Uterus (tissue), 4 donors: ENCODE measurements around the gene CAPZA3. TPM values are rescaled to one million over a fixed set of nuclear protein-coding genes. Genes with fewer than 3 reads are reported as not detected.

Source experiments
- DNase-seq, 2 donors: peaks; one replicate each; pipeline ENCODE4 v3.0.0-alpha.2; 2019 to 2020
- H3K27ac ChIP-seq, 2 donors: fragments of 200-600 bp; sonication (generic); 1 replicate in 1 of 2; 2 replicates in 1 of 2; pipeline ENCODE4 v1.5.1; 2016 to 2018
- H3K27me3 ChIP-seq, 2 donors: fragments of 200-600 bp; sonication (generic); one replicate each; pipeline ENCODE4 v1.5.1; 2018 to 2019; ENCODE audit warnings: control low read depth in 1 of 2
- H3K36me3 ChIP-seq, 2 donors: fragments of 200-600 bp; sonication (generic); one replicate each; pipeline ENCODE4 v1.5.1; 2019; ENCODE audit warnings: control low read depth in 1 of 2
- H3K4me1 ChIP-seq, 2 donors: fragments of 200-600 bp; sonication (generic); one replicate each; pipeline ENCODE4 v1.5.1; 2018 to 2019; ENCODE audit warnings: control low read depth in 1 of 2
- H3K4me3 ChIP-seq, 2 donors: fragments of 200-600 bp; sonication (generic); 1 replicate in 1 of 2; 2 replicates in 1 of 2; pipeline ENCODE4 v1.5.1; 2018 to 2019; ENCODE audit warnings: mild to moderate bottlenecking in 1 of 2
- H3K9me3 ChIP-seq, 2 donors: fragments of 200-600 bp; sonication (generic); one replicate each; pipeline ENCODE4 v1.5.1; 2019; ENCODE audit warnings: control low read depth in 1 of 2
- POLR2A ChIP-seq, 2 donors: fragments of 450-650 bp; IDR thresholded peaks; one replicate each; pipeline ENCODE4 v1.6.1; 2016; ENCODE audit warnings: antibody characterized with exemption in 2 of 2, mild to moderate bottlenecking in 1 of 2, moderate library complexity in 1 of 2
- intact Hi-C: fragments of 100-400 bp; cut with DNase I; formaldehyde crosslinking; loops from one replicate; pipeline ENCODE4 v1.15.1; 2023; ENCODE audit warnings: low total_unique reads
- total RNA-seq, 4 donors: library from RNA; depleted of rRNA in 3 of 4; stranded (reverse); fragments of >200 nt in 3 of 4; gene quantifications; one replicate each; pipeline versions ENCODE4 v1.1.0 to v1.2.4, GENCODE V29; 2014 to 2023
- TF ChIP-seq, protein P1 (sequence below), 4 experiments: fragments of 200-600 bp in 2 of 4; fragments of 450-650 bp in 2 of 4; sonication (generic) in 2 of 4; IDR thresholded peaks; one replicate each; pipeline ENCODE4 v1.5.1; 2016 to 2019; ENCODE audit warnings: antibody characterized with exemption in 4 of 4, mild to moderate bottlenecking in 2 of 4, moderate library complexity in 1 of 4
- donor health status: DM: yes; HTN: yes; CAD: no.

Gene CAPZA3
- total RNA-seq, 4 donors from 2014 or later, result 0.35 TPM; not detected in 3

DNA sequence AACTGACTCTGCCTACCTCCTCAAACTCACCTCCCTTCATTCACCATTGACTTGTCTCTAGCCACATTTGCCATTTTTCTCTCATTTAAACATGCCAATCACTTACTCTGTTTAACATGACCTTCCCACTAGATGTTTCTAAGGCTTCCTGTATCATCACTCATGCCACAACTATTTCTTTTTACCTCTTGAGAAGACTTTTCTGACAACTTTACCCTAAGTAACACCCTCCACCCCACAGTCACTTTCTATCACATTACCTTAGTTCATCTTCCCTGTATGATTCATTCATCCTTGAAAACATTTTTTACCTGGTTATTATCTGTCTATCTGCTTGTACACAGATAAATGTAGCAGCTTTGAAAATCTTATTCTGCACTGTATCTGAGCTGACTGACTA lies 19.5 kb upstream of the CAPZA3 start:
- no peak for DNase-seq
- TF ChIP-seq, protein P1, sequence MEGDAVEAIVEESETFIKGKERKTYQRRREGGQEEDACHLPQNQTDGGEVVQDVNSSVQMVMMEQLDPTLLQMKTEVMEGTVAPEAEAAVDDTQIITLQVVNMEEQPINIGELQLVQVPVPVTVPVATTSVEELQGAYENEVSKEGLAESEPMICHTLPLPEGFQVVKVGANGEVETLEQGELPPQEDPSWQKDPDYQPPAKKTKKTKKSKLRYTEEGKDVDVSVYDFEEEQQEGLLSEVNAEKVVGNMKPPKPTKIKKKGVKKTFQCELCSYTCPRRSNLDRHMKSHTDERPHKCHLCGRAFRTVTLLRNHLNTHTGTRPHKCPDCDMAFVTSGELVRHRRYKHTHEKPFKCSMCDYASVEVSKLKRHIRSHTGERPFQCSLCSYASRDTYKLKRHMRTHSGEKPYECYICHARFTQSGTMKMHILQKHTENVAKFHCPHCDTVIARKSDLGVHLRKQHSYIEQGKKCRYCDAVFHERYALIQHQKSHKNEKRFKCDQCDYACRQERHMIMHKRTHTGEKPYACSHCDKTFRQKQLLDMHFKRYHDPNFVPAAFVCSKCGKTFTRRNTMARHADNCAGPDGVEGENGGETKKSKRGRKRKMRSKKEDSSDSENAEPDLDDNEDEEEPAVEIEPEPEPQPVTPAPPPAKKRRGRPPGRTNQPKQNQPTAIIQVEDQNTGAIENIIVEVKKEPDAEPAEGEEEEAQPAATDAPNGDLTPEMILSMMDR (IDR thresholded peaks at IDR 0.05), result no peak
- TF ChIP-seq POLR2A (IDR thresholded peaks at IDR 0.05), result no peak
- Histone ChIP-seq H3K9me3 (no peaks in the 10 kb centered on the region), H3K4me1 (no peaks in the 10 kb centered on the region), H3K27me3 (no peaks in the 10 kb centered on the region), H3K36me3 (no peaks in the 10 kb centered on the region), H3K27ac (no peak overlapping the region), H3K4me3 (no peak overlapping the region)
- intact Hi-C loops, result no loop called here

- intact Hi-C loops, result no loop called here
- no peaks in the 10 kb centered on the region for H3K36me3 ChIP-seq
Observed at GRCh38 chr12:18719922-18720510, 17.9 kb upstream of the CAPZA3 start.

GRCh38 chr12:18720690-18721089 lies 17.2 kb upstream of the CAPZA3 start:
- no peaks in the 10 kb centered on the region for H3K9me3 ChIP-seq
- H3K4me1 ChIP-seq, result no peaks in the 10 kb centered on the region
- no peak overlapping the region for H3K4me3 ChIP-seq
- no peaks in the 10 kb centered on the region for H3K36me3 ChIP-seq
- DNase-seq, result no peak
- no peak for TF ChIP-seq POLR2A (IDR thresholded peaks at IDR 0.05)
- H3K27ac ChIP-seq, result no peak overlapping the region
- intact Hi-C loops, result no loop called here
- H3K27me3 ChIP-seq, result no peaks in the 10 kb centered on the region

More at GRCh38 chr12:18719922-18720510, 17.9 kb upstream of the CAPZA3 start:
- Histone ChIP-seq H3K4me3 (no peak overlapping the region), H3K9me3 (no peaks in the 10 kb centered on the region), H3K27ac (no peak overlapping the region), H3K4me1 (no peaks in the 10 kb centered on the region), H3K27me3 (no peaks in the 10 kb centered on the region)
- TF ChIP-seq, protein P1 (IDR thresholded peaks at IDR 0.05), result no peak
- TF ChIP-seq POLR2A (IDR thresholded peaks at IDR 0.05), result no peak
- DNase-seq, result no peak

- Histone ChIP-seq H3K4me3 (no peak overlapping the region), H3K9me3 (no peaks in the 10 kb centered on the region), H3K36me3 (no peaks in the 10 kb centered on the region), H3K27me3 (no peaks in the 10 kb centered on the region), H3K4me1 (no peaks in the 10 kb centered on the region), H3K27ac (no peak overlapping the region)
- DNase-seq, result no peak
- intact Hi-C loops, result no loop called here
- TF ChIP-seq, protein P1 (IDR thresholded peaks at IDR 0.05), result no peak
- no peak for TF ChIP-seq POLR2A (IDR thresholded peaks at IDR 0.05)
Observed at GRCh38 chr12:18721452-18721851, 16.5 kb upstream of the CAPZA3 start.

DNA sequence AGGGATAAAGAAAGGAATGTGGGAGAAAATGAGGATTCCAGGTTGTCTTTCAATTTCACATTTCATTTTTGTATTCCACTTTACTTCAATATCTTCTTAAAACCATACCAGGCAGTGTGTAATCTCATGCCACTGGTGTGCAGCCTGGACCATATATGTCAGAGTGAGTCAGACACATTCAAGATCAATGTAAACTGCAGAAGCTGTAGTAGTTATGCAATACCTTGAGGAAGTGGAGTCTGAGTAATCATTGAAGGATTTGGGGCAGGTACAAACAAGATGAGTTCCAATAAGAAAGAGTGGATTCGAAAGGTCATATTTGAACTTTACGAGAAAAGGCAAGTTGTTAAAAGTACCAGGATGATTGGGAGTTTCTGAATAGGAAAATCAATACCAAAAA lies 14.2 kb upstream of the CAPZA3 start:
- TF ChIP-seq, protein P1 (IDR thresholded peaks at IDR 0.05), result no peak
- no peak for TF ChIP-seq POLR2A (IDR thresholded peaks at IDR 0.05)
- intact Hi-C loops, result no loop called here
- DNase-seq, result no peak

GRCh38 chr12:18731156-18731555 lies 6.8 kb upstream of the CAPZA3 start:
- no peaks in the 10 kb centered on the region for H3K9me3 ChIP-seq
- no peaks in the 10 kb centered on the region for H3K27me3 ChIP-seq
- H3K36me3 ChIP-seq, result no peaks in the 10 kb centered on the region
- no peak overlapping the region for H3K27ac ChIP-seq
- no peaks in the 10 kb centered on the region for H3K4me1 ChIP-seq
- TF ChIP-seq POLR2A (IDR thresholded peaks at IDR 0.05), result no peak
- intact Hi-C loops, result no loop called here
- no peak for DNase-seq
- no peak overlapping the region for H3K4me3 ChIP-seq

More for the DNA sequence above, 14.2 kb upstream of the CAPZA3 start:
- H3K4me3 ChIP-seq, result no peak overlapping the region
- no peaks in the 10 kb centered on the region for H3K27me3 ChIP-seq
- H3K36me3 ChIP-seq, result no peaks in the 10 kb centered on the region
- no peaks in the 10 kb centered on the region for H3K4me1 ChIP-seq
- no peaks in the 10 kb centered on the region for H3K9me3 ChIP-seq
- no peak overlapping the region for H3K27ac ChIP-seq
